Fibroblast of skin of back (primary cell): ENCODE measurements around the gene PHACTR2.
A peak's percentile ranks its signal among the peaks of the same experiment; 100 is the strongest.

ENCODE experiments used
- DNase-seq: peaks from one replicate; pipeline ENCODE4 v3.0.0-alpha.2; 2013

Gene PHACTR2

GRCh38 chr6:143743301-143744166 is 65.8 kb downstream of the PHACTR2 start:
- DNase-seq: peak; percentile 65

GRCh38 chr6:143744551-143745165 is 66.9 kb downstream of the PHACTR2 start:
- no peak for DNase-seq

DNA sequence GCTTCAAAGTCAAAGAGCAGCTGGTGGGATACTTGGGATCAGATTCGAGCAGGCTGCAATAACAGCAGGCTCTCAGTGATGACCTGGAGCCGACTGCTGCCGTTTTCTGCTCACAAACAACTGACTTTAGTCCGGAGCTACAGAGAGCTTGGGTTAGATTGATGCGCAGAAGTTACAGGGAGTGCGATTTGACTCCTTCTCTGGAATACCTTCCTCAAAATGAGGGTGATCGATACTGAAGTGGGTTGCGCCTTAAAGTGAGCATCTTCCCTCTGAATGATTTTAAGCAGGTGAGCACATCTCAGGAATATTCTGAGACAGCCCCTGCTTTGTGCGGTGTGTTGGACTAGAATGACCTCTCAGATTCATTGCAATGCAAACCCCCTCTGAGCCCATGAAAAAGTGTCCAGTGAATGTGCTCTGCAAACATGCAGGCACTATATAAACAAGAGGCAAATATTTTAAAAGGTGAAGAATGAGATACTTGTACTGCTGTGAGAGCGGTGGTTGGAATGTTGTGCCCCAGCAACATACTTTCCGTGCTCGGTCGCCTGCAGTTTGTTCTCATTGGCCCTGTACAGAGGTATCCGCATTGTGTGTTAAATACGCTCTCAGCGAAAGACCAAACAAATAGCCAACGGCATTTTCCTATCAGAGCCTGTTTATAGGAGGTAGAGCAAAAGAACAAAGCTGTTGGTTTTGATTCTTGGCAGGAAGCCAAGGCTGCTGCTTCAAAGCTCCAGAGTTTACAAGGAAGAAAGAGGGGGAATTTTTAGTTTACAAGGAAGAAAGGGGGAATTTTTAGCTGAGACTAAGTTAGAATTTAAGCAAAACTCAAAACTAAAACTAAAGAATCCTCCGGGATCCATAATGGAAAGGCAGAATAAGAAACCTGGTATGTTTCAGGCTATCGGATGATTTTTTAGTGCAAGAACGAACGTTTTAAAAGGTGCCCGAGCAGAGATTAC is 67.7 kb downstream of the PHACTR2 start:
- peak; percentile 75 for DNase-seq

DNA sequence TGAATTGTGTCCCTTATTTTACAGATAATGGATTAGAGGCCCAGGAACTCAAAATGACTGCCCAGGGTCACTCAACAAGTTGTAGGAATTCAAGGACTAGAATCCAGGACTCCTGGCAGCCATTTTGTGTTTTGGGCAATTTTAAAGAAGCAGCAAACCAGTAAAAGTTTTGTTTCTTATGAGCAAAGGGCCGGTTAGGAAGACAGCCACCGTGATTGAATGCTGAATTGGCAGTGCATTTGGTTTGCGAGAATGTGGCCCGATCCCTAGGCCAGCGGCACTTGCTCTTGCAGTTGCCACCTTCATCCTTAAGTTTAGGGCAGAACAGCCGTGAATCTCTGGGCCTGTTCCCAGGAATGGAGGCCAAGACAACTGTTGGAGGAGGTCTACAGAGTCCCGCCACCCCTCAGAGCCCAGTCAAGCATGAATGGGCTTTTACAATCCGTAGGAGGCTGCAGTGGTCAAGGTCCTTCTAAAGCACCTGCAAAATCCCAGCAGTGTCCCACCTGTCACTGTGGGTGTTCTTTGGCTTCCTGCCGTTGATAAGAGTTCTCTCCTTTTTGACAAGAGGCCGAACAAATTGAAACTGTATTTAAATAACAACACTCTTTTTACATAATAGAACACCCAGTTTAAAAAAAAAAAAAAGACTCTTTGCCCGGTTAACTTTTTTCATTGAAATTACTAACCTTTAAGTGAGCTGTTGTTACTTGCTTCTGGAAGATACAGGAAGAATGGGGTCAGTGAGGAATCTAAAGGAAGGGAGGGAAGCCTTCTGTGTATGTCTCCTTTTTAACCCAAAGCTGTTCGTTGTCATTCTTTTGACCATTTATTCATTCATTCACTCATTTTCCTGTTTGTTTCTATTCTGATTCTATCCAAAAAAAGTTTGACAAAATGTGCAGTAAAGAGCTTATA is 68.7 kb downstream of the PHACTR2 start:
- no peak for DNase-seq

DNA sequence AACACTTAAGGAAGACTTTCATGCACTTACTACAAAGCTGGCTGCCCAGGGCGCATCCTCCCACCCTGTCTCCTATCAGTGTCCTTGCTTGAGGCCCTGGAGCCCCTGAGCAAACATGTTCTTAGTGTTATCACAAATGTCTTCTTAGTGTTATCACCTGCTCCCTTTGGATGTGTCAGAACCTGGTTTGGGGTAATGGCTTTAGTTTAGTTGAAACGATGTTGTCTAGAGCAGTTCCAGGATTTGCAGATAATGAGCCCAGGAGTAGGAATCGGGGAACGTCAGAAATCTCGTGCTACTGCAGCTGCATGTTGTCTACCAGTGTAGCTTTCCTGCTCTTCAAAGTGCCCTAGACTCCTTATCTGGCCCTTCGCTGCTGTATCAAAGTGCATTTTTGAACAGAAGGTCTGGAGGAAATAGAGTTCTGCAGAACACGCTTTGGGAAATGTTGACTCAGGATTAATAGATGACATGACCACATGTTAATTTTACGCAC is 69.6 kb downstream of the PHACTR2 start:
- DNase-seq: no peak

GRCh38 chr6:143749891-143750290 is 72.1 kb downstream of the PHACTR2 start:
- DNase-seq: no peak

DNA sequence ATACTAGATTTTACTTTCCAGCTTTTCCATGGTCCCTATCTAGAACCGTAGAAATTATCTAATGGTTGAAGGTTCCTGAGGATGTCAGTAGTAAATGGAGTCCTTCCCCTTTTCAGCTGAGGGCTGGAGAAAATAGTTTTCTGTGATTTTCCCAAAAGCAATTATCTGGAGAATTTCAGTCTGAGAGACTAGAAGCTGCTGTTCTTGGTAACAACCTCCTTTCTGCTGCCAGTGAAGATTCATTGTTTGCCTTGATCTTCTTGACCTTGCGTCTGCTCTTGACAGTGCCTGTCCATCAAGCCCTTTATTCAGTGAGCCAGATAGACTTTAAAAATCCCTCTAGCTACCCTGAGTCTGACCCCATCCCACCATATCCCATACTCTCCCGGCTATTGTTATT is 73.1 kb downstream of the PHACTR2 start:
- no peak for DNase-seq

- DNase-seq: no peak
These were observed 74.7 kb downstream of the PHACTR2 start for GRCh38 chr6:143752459-143752858.

DNA sequence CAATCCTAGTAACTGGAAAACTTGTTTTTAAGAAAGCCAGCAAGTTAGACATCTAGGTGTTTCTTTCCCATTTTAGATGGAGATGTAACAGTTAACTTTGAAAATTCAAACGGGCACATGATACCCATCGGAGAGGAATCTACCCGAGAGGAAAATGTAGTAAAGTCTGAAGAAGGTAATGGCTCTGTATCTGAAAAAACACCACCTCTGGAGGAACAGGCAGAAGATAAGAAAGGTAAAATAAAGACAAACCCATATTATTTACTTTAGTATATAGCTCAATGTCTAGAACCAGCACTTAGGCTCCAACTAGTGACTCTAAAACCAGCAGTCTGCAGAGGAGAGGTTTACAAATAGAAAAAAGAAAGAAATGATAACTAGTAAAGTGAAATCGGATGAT is 75.9 kb downstream of the PHACTR2 start:
- no peak for DNase-seq

GRCh38 chr6:143754204-143754603 is 76.4 kb downstream of the PHACTR2 start:
- no peak for DNase-seq

GRCh38 chr6:143755301-143755744 is 77.6 kb downstream of the PHACTR2 start:
- no peak for DNase-seq

DNA sequence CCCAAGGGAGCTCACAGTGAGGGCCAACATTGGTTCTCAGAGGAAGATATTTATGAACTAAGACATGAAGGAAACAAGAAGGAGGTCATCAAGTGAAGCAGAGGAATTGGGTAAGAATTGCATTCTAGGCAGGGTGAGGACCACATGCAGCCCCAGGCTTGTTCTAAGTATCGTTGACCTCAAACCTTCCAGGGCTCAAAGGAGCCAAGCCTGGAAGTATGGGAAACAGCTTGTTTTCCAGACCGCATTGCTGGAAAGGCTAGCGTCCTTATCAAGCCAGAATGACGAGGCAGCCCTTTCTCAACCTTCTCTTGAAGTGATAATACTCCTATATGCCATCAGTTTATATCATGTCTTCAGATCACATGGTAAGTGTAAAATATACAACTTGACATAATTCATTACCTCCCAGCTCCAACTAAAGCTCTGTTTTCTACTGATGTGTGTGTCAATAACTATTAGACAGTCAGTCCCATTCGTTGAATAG is 79.6 kb downstream of the PHACTR2 start:
- DNase-seq: no peak

GRCh38 chr6:143758551-143758950 is 80.8 kb downstream of the PHACTR2 start:
- no peak for DNase-seq

DNA sequence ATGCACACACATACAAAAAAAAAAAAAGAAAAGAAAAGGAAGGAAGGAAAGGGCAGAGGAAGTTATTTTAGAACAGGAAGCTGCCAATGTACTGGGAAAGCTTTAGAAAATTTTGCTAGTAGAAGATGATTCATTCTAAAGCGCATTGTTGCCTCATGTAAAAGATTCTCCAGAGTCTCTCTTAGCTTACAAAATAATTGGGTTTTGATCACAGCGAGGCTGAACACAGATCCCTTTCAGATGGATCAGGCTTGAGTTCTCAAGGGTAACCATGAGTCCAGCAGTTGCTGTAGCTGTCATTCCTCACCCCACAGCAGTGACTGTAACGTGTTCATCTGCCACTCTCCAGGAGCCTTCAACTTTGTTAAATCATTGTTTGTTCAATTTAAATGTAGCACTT is 81.9 kb downstream of the PHACTR2 start:
- DNase-seq: no peak

DNA sequence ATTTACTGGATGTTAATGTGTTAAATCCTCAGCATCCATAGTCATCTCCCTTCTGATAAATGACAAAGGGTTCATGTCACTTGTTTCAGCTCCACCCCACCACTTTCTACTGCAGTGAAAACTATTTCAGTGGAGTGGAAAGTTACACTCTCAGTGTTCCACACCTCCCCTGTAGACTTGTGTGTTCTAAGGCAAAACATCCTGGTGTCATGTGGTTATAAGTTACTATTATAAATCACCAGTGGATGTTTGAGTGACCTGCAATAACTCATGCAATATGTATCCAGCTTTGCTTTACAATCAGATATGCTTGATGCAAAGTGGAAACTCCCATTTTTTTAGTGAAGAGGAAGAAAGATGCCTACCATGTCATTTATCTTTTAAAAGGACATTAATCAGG is 83.3 kb downstream of the PHACTR2 start:
- DNase-seq: no peak

- no peak for DNase-seq
These were observed 84.4 kb downstream of the PHACTR2 start for GRCh38 chr6:143762126-143762525.

DNA sequence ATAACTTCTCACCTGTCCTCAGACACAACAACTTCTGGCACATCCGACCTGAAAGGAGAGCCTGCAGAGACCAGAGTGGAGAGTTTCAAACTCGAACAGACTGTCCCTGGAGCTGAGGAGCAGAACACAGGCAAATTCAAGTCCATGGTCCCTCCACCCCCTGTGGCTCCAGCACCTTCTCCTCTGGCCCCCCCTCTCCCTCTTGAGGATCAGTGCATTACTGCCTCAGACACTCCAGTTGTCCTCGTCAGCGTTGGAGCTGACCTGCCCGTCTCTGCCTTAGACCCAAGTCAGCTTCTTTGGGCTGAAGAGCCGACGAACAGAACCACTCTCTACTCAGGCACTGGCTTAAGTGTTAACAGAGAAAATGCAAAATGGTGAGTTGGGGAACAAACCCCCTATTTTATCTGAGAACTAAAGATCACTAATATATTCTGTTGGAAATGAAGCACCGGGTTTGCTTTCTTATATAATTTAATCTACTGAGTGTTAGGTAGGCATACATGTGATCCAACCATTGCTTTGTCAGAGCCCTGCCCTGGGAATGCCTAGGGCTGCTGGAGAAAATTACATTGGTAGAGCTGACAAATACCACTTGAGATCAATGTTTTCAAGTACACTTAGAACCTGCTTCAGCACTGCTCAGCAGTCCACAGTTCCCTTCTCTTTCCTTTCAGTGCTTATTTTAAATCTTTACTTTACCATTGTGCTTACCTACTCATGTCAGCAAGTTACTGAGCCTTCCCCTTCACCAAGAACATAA is 87.8 kb downstream of the PHACTR2 start:
- DNase-seq: no peak

- DNase-seq: no peak
These were observed 88.4 kb downstream of the PHACTR2 start for GRCh38 chr6:143766185-143766553.

DNA sequence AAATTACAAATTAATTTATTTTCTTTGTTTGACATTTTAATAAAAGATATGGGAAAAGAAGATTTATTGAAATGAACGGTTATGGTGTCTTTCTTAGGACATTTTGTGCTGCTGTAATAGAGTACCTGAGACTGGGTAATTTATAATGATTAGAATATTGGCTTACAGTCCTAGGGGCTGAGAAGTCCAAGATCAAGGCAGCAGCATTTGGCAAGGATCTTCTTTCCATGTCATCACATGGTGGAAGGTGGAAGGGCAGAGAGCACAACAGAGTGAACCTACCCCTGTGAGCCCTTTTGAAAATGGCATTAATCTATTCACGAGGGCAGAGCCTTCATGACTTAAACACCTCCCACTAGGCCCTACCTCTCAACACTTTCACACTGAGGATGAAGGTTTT is 89.7 kb downstream of the PHACTR2 start:
- DNase-seq: no peak
